Stimulated activated CD8-positive, alpha-beta memory T cell treated with anti-CD3 and anti-CD28 coated beads, Interleukin-4, amount 100 ng/mL, for 48 hours (primary cell): ENCODE results near the gene LYVE1.
"Not testable (repeated sequence)": the region's sequence is repeated elsewhere in the genome, so short reads cannot be mapped to it uniquely, and the experiment has no call there.

Experiments
- DNase-seq: peaks from one replicate; pipeline ENCODE4 v3.0.0-alpha.2; 2020

Gene LYVE1

GRCh38 chr11:10568486-10568941 is at the start of gene LYVE1:
Gene LYVE1 (minus strand): TSS chr11:10568665. CDS start chr11:10568532, 133 bp downstream.
- DNase-seq = no peak

DNA sequence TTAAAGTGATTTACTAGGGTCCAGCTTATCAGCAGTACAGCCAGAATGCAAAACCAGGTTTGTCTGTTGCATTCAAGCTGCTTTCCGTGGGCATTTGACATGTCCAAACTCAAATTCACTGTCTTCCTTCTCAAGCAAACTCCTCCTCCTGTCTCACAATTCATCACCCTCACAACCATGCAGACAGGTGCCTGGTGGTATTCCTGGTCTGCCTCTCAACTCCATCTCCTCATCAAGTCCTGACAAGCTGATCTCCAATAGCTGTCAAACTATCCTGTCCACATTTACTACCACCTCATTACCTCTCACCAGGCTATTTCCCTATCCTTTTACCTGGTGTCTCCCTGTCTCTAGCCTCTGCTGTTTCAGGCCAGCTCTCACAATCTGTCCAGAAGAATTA is 49.1 kb upstream of the LYVE1 start:
- no peak for DNase-seq

- DNase-seq = no peak
Measured at GRCh38 chr11:10611979-10612862, 43.8 kb upstream of the LYVE1 start.

DNA sequence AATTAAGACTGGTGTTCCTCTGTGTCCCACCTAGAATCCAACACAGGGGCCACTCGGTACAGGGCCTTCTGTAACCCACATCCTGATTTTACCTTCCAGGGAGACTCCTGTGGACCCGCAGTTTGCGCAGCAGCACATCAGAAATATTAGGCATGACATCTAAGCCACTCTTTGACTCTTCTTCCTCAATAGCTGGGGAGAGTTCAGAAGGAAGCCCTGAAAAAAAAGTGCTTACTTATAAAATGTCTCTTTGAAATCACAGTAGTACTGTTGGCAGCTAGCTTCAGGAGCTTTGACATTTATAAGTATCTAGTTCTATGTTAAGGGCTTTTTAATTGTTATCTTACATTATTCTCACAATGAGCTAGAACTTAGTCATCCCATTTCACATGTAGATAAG is 41.2 kb upstream of the LYVE1 start:
- DNase-seq = no peak

DNA sequence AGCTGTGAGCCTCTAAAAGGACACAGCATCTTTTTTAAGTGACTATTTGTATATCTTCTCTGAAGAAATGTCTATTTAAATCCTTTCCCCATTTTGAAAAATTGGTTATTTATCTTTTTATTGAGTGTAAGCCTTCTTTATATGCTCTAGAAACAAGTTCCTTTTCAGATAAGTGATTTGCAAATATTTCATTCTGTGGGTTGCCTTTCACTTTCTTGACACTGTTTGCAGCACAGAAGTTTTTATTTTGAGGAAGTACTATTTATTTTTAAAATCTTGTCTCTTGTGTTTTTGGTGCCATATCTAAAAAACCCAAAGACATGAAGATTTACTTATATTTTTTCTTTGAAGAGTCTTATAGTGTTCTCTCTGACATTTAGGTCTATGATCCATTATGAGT is 40.1 kb upstream of the LYVE1 start:
- no peak for DNase-seq

DNA sequence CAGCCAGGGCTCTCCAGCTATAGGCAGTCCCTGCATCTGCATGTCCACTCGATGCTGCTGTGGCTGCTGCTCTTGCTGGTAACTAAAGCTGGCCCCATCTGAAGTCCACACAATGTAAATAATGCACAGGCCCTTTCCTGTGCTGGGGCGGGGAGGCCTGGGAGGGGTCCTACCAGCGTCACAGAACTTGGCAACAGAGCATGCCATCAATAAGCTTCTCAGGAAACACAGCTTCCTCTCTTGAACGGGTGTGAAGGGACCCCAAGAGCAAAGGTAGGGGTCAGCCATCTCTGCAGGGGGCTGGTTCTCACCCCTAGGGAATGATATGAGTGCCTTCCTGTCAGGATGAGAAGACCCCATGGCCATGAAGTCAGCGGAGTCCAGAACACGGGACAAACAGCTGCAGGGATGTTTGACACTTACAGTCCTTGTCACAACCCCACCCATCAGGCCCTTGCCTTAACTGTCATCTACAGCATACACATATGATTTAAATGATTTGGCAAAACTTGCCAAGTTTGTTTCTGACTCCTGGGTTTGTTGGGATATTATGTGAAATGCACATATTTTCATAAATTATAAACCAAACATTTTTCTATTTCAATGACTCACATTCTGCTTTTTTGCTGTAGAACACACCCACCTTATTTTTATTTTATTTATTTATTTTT is 39.1 kb upstream of the LYVE1 start:
- no peak for DNase-seq

- no peak for DNase-seq
Measured at GRCh38 chr11:10606536-10607208, 38.2 kb upstream of the LYVE1 start.

- no peak for DNase-seq
Measured at GRCh38 chr11:10605941-10606381, 37.5 kb upstream of the LYVE1 start.

GRCh38 chr11:10604798-10605197 is 36.3 kb upstream of the LYVE1 start:
- DNase-seq = no peak

DNA sequence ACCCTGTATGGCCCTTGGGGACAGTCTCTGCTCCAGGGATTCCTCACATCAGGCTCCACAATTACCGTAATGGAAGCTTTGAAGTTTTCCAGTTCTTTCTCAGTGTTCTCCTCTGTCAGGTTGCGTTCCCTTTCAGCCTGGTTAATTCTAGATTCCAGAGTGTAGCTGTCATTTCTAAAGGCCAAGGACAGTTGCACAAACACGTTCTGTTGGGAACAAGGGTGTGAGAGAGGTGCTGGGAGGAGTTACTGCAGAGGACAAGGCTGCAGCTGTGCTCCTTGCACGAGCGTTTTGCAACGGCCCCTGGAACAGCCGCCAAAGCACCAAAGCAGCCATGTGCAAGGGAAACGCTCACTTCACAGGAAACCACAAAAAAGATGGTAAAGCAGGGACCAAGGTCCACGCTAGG is 35.9 kb upstream of the LYVE1 start:
- DNase-seq = no peak

DNA sequence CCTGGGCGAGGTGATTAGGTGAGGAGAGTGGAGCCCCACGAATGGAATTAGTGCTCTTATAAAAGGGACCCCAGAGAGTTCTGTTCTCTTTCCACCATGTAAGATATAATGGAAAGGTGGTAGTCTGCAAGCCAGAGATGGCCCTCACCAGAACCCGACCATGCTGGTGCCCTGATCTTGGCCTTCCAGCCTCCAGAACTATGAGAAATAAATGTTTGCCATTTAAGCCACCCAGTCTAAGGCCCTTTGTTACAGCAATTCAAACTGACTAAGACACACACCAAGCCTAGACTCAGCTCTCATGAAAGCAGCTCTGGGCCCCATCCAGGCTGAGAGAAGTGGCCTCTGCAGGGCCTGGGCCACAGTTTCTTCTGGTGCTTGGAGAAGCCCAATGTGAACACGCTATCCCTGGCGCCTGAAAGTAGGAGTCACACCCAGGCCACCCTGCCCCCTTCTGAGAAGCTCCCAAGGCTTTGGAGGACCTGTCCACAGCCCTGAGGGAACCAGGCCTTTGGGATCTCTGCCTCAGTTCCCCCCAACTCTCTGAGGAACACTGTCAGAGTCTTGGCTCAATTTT is 35.3 kb upstream of the LYVE1 start:
- no peak for DNase-seq

DNA sequence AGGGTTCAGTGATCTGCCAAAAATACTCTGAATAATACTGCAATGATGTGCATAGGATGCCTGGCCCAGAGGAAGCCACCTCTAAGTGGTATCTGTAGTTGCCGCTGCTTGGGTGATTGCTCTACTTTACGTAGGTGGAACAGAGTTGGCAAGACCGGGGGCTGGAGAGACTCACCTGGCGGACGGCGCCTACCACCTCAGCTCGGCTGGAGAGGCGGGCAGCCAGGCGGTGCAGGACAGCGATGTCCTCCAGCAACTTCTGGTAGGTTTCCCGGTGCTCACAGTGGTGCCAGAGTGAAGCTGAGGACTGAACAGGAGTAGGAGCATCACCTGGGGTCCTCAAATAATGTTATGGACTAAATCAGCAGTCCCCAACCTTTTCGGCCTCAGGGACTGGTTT is 34.5 kb upstream of the LYVE1 start:
- no peak for DNase-seq

GRCh38 chr11:10602366-10602765 is 33.9 kb upstream of the LYVE1 start:
- DNase-seq = no peak

- no peak for DNase-seq
Measured at GRCh38 chr11:10601837-10602236, 33.4 kb upstream of the LYVE1 start.

DNA sequence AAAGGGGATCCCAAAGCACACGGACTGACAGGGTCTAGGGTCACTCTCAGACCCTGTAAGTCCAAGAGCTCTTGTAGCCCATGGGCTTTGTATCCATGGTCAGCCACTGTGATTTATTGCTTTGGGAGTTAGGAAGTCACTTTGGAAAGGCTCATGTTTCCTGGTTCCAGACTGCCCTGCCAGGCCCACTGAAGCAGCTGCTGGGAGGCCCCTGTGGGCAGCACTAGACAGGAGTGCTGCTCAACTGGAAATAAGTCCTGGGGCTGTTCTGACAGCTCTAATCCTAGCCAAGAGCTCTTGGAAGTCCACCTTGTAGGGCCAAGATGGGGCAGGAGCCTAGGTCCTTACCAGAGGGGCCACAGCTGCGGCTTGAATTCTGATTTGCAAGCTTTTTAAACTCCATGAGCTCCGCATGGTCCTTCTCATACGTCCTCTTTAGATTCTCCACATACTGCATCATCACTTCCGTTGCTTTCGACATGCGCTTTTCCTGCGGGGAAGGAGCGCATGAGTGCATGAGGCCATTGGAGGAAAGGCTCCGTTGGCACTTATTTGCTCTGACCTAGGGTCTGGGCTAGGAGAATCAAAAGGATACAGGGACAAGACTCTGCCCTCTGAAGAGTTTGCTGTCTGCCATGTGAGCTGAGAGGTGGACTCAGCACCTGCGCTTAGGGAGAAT is 32.2 kb upstream of the LYVE1 start:
- DNase-seq = no peak

- DNase-seq = no peak
Measured at GRCh38 chr11:10599388-10600175, 31.1 kb upstream of the LYVE1 start.

DNA sequence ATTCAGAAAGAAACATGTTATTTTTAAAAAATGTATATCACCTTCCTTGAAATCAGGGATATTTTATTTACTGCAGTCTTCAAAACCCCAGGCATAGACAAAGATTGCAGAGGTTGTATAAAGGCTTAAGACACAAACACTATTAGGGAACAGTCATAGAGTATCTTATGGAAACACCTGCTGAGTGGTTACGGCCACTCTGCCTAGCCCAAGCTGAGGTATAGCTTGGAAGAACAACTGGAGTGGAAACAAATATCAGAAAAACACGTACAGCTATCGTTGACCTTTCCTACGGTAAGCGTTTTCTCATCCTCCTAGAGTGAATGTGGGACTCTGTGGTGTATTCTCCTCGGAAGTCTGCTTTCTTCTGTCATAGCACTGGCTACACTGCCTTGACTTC is 30.4 kb upstream of the LYVE1 start:
- DNase-seq = no peak

GRCh38 chr11:10597877-10598351 is 29.4 kb upstream of the LYVE1 start:
- DNase-seq = no peak

DNA sequence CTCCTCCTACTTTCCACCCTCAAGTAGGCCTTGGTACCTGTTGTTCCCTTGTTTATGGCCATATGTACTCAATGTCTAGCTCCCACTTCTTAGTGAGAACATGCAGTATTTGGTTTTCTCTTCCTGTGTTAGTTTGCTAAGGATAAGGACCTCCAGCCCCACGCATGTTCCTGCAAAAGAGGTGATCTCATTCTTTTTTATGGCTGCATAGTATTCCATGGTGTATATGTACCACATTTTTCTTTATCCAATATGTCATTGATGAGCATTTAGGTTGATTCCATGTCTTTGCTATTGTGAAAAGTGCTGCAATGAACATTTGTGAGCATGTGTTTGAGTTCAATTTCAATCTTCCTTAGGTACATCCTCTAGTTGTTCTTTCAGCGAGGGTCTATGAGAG is 27.4 kb upstream of the LYVE1 start:
- not testable (repeated sequence) for DNase-seq

GRCh38 chr11:10594407-10594806 is 25.9 kb upstream of the LYVE1 start:
- no peak for DNase-seq

GRCh38 chr11:10592331-10592730 is 23.9 kb upstream of the LYVE1 start:
- no peak for DNase-seq

- no peak for DNase-seq
Measured at GRCh38 chr11:10591741-10592140, 23.3 kb upstream of the LYVE1 start.
